IPS-15b (cell line): Measurements from ENCODE around the gene CCIN.
"Not testable (repeated sequence)": the region's sequence is repeated elsewhere in the genome, so short reads cannot be mapped to it uniquely, and the experiment has no call there.

Source experiments
- H3K27me3 ChIP-seq: one replicate; pipeline ENCODE4 v1.6.1; 2013; ENCODE audit warnings: low read length; ENCODE audit not compliant: control insufficient read depth, insufficient read depth
- H3K36me3 ChIP-seq: one replicate; pipeline ENCODE4 v1.6.1; 2013; ENCODE audit warnings: low read length; ENCODE audit not compliant: control insufficient read depth, insufficient read depth
- H3K4me1 ChIP-seq: one replicate; pipeline ENCODE4 v1.6.1; 2013; ENCODE audit warnings: mild to moderate bottlenecking, low read length; ENCODE audit not compliant: control insufficient read depth, insufficient read depth
- H3K4me3 ChIP-seq: one replicate; pipeline ENCODE4 v1.5.1; 2013; ENCODE audit warnings: low read depth, low read length
- H3K9ac ChIP-seq: one replicate; pipeline ENCODE4 v1.6.1; 2013; ENCODE audit warnings: low read depth, mild to moderate bottlenecking, low read length
- H3K9me3 ChIP-seq: one replicate; pipeline ENCODE4 v1.6.1; 2013; ENCODE audit warnings: mild to moderate bottlenecking, low read length; ENCODE audit not compliant: control insufficient read depth, insufficient read depth

The CCIN gene

GRCh38 chr9:36180243-36180642 lies 11.1 kb downstream of the CCIN start:
- H3K9me3 ChIP-seq, H3K27me3 ChIP-seq: not testable (repeated sequence)

GRCh38 chr9:36187414-36187813 lies 18.2 kb downstream of the CCIN start:
- Histone ChIP-seq H3K4me3 (no peak overlapping the region), H3K9me3 (no peaks in the 10 kb centered on the region), H3K9ac (no peak overlapping the region), H3K27me3 (no peaks in the 10 kb centered on the region), H3K4me1 (peaks cover 6% of the 10 kb centered on the region), H3K36me3 (no peaks in the 10 kb centered on the region)

More at GRCh38 chr9:36180243-36180642, 11.1 kb downstream of the CCIN start:
- not testable (repeated sequence) for H3K4me1 ChIP-seq, H3K4me3 ChIP-seq, H3K9ac ChIP-seq, H3K36me3 ChIP-seq

GRCh38 chr9:36188212-36188611 lies 19.0 kb downstream of the CCIN start:
- Histone ChIP-seq H3K27me3 (no peaks in the 10 kb centered on the region), H3K4me1 (peaks cover 13% of the 10 kb centered on the region), H3K36me3 (no peaks in the 10 kb centered on the region), H3K4me3 (no peak overlapping the region), H3K9ac (no peak overlapping the region), H3K9me3 (no peaks in the 10 kb centered on the region)

GRCh38 chr9:36189976-36190375 lies 20.8 kb downstream of the CCIN start:
- Histone ChIP-seq H3K9me3 (no peaks in the 10 kb centered on the region), H3K4me1 (peaks cover 13% of the 10 kb centered on the region), H3K9ac (peak overlapping the region; percentile 63), H3K4me3 (peak overlapping the region; percentile 96), H3K36me3 (no peaks in the 10 kb centered on the region), H3K27me3 (no peaks in the 10 kb centered on the region)

GRCh38 chr9:36190388-36191289 lies 21.5 kb downstream of the CCIN start, which contains the start of gene CLTA:
TSS of gene CLTA (plus strand) at chr9:36190921. CDS start at chr9:36191057, 136 bp downstream.
- H3K9ac ChIP-seq = peak within 1 kb of the TSS; percentile 95
- peaks cover 13% of the 10 kb centered on the region for H3K4me1 ChIP-seq

GRCh38 chr9:36191290-36191645 lies 22.1 kb downstream of the CCIN start:
- H3K27me3 ChIP-seq = no peaks in the 10 kb centered on the region
- no peaks in the 10 kb centered on the region for H3K9me3 ChIP-seq
- peaks cover 13% of the 10 kb centered on the region for H3K4me1 ChIP-seq
- H3K36me3 ChIP-seq = no peaks in the 10 kb centered on the region
- peak overlapping the region; percentile 95 for H3K9ac ChIP-seq
- H3K4me3 ChIP-seq = peak overlapping the region; percentile 96

More at GRCh38 chr9:36190388-36191289, 21.5 kb downstream of the CCIN start, which contains the start of gene CLTA:
- no peaks in the 10 kb centered on the region for H3K9me3 ChIP-seq
- H3K27me3 ChIP-seq = no peaks in the 10 kb centered on the region
- H3K36me3 ChIP-seq = no peaks in the 10 kb centered on the region
- H3K4me3 ChIP-seq = peak within 1 kb of the TSS; percentile 96

- H3K9ac ChIP-seq = peak overlapping the region; percentile 95
- H3K36me3 ChIP-seq = no peaks in the 10 kb centered on the region
- H3K4me1 ChIP-seq = peaks cover 13% of the 10 kb centered on the region
- H3K9me3 ChIP-seq = no peaks in the 10 kb centered on the region
- peak overlapping the region; percentile 96 for H3K4me3 ChIP-seq
- no peaks in the 10 kb centered on the region for H3K27me3 ChIP-seq
Observed at GRCh38 chr9:36191686-36192085, 22.5 kb downstream of the CCIN start.

- Histone ChIP-seq H3K4me1 (peaks cover 13% of the 10 kb centered on the region), H3K36me3 (peaks cover 2% of the 10 kb centered on the region), H3K9me3 (no peaks in the 10 kb centered on the region), H3K4me3 (peak overlapping the region; percentile 96), H3K9ac (peak overlapping the region; percentile 95), H3K27me3 (no peaks in the 10 kb centered on the region)
Observed at GRCh38 chr9:36192196-36192595, 23.0 kb downstream of the CCIN start.

- no peaks in the 10 kb centered on the region for H3K9me3 ChIP-seq
- peak overlapping the region; percentile 96 for H3K4me3 ChIP-seq
- peak overlapping the region; percentile 60 for H3K9ac ChIP-seq
- peaks cover 13% of the 10 kb centered on the region for H3K4me1 ChIP-seq
- peaks cover 9% of the 10 kb centered on the region for H3K36me3 ChIP-seq
- H3K27me3 ChIP-seq = no peaks in the 10 kb centered on the region
Observed at GRCh38 chr9:36193023-36193422, 23.8 kb downstream of the CCIN start.

- H3K9me3 ChIP-seq = no peaks in the 10 kb centered on the region
- H3K36me3 ChIP-seq = peaks cover 16% of the 10 kb centered on the region
- H3K4me3 ChIP-seq = no peak overlapping the region
- H3K4me1 ChIP-seq = peaks cover 13% of the 10 kb centered on the region
- H3K9ac ChIP-seq = no peak overlapping the region
- H3K27me3 ChIP-seq = no peaks in the 10 kb centered on the region
Observed at GRCh38 chr9:36194326-36195000, 25.3 kb downstream of the CCIN start.

GRCh38 chr9:36204906-36205547 lies 35.8 kb downstream of the CCIN start:
- H3K36me3 ChIP-seq = peaks cover 54% of the 10 kb centered on the region
- H3K9me3 ChIP-seq = no peaks in the 10 kb centered on the region
- H3K9ac ChIP-seq = no peak overlapping the region
- H3K4me3 ChIP-seq = no peak overlapping the region
- H3K4me1 ChIP-seq = no peaks in the 10 kb centered on the region
- H3K27me3 ChIP-seq = no peaks in the 10 kb centered on the region
